Naive B cell (primary cell): ENCODE data around the gene TMEM63A. TPM values are rescaled to one million over a fixed set of nuclear protein-coding genes. Genes with fewer than 3 reads are reported as not detected.
"Not testable (repeated sequence)": the region's sequence is repeated elsewhere in the genome, so short reads cannot be mapped to it uniquely, and the experiment has no call there.

Source experiments
- ATAC-seq, 2 donors: fragments of 150-1000 bp; cut with Tn5 transposase; 2 replicates each; pipeline ENCODE4 v1.10.0; 2021; ENCODE audit warnings: low read depth in 2 of 2, mild to moderate bottlenecking in 2 of 2, moderate library complexity in 2 of 2
- DNase-seq: peaks from one replicate; pipeline ENCODE4 v3.0.0; 2022
- H3K27ac Mint-ChIP-seq, 6 donors: one replicate each; pipeline ENCODE4 v1.8.0; 2020 to 2022; ENCODE audit warnings: mild to moderate bottlenecking in 6 of 6, mixed read lengths in 6 of 6, moderate library complexity in 5 of 6, inconsistent platforms in 2 of 6
- H3K27me3 Mint-ChIP-seq, 3 donors: one replicate each; pipeline ENCODE4 v1.8.0; 2021 to 2022; ENCODE audit warnings: mixed read lengths in 3 of 3, mild to moderate bottlenecking in 1 of 3
- H3K36me3 Mint-ChIP-seq, 2 donors: one replicate each; pipeline ENCODE4 v1.8.0; 2020 to 2022; ENCODE audit warnings: mixed read lengths in 2 of 2, inconsistent platforms in 1 of 2, mild to moderate bottlenecking in 1 of 2
- H3K4me1 Mint-ChIP-seq, 3 donors: one replicate each; pipeline ENCODE4 v1.8.0; 2020 to 2022; ENCODE audit warnings: mixed read lengths in 3 of 3, inconsistent platforms in 1 of 3, mild to moderate bottlenecking in 1 of 3, moderate library complexity in 1 of 3
- H3K4me3 Mint-ChIP-seq, 8 donors: one replicate each; pipeline ENCODE4 v1.8.0; 2020 to 2022; ENCODE audit warnings: mild to moderate bottlenecking in 8 of 8, mixed read lengths in 8 of 8, moderate library complexity in 8 of 8, inconsistent platforms in 2 of 8
- H3K9me3 Mint-ChIP-seq, 7 donors: one replicate each; pipeline ENCODE4 v1.8.0; 2020 to 2022; ENCODE audit warnings: mixed read lengths in 7 of 7, mild to moderate bottlenecking in 5 of 7, inconsistent platforms in 2 of 7, moderate library complexity in 1 of 7
- polyA plus RNA-seq, 6 donors: library from polyadenylated mRNA; unstranded; fragments of 300-500 nt; fragmentation: Illumina TruSeq; gene quantifications; one replicate each; pipeline ENCODE4 v1.2.3, GENCODE V29; 2021; ENCODE audit warnings: low read depth in 6 of 6

The TMEM63A gene
- polyA plus RNA-seq, 6 donors from 2014 or later = 10.6 to 38.5 (median 20.0) TPM

- Mint-ChIP-seq H3K27ac (no peak overlapping the region), H3K36me3 (no peaks in the 10 kb centered on the region), H3K9me3 (no peaks in the 10 kb centered on the region), H3K4me1 (peaks cover 6 to 12% (median 9%) of the 10 kb centered on the region in 3 donors), H3K4me3 (no peak overlapping the region), H3K27me3 (no peaks in the 10 kb centered on the region)
- DNase-seq (no peak), ATAC-seq (no peak)
These were observed 43.4 kb downstream of the TMEM63A start for GRCh38 chr1:225838793-225839192.

- not testable (repeated sequence) for ATAC-seq, H3K9me3 Mint-ChIP-seq, H3K4me1 Mint-ChIP-seq, H3K27me3 Mint-ChIP-seq, H3K4me3 Mint-ChIP-seq, H3K36me3 Mint-ChIP-seq, DNase-seq
- peak overlapping the region in 1 of 6 donors; percentile 57 for H3K27ac Mint-ChIP-seq
These were observed 45.9 kb downstream of the TMEM63A start for GRCh38 chr1:225836296-225836695.

GRCh38 chr1:225835856-225836255, 46.3 kb downstream of the TMEM63A start:
- DNase-seq (no peak), ATAC-seq (no peak)
- Mint-ChIP-seq H3K27ac (no peak overlapping the region), H3K9me3 (no peaks in the 10 kb centered on the region), H3K27me3 (no peaks in the 10 kb centered on the region), H3K4me1 (peaks cover 2 to 6% (median 4%) of the 10 kb centered on the region in 3 donors), H3K4me3 (no peak overlapping the region), H3K36me3 (no peaks in the 10 kb centered on the region)

- H3K36me3 Mint-ChIP-seq = no peaks in the 10 kb centered on the region
- no peak overlapping the region for H3K4me3 Mint-ChIP-seq
- peaks cover 0 to under 1% (median 0%) of the 10 kb centered on the region in 3 donors for H3K4me1 Mint-ChIP-seq
- ATAC-seq = no peak
- no peak for DNase-seq
- H3K27ac Mint-ChIP-seq = peak overlapping the region in 1 of 6 donors; percentile 42
- H3K27me3 Mint-ChIP-seq = no peaks in the 10 kb centered on the region
- H3K9me3 Mint-ChIP-seq = no peaks in the 10 kb centered on the region
These were observed 47.5 kb downstream of the TMEM63A start for GRCh38 chr1:225834417-225835329.

GRCh38 chr1:225830841-225831240, 51.3 kb downstream of the TMEM63A start:
- DNase-seq = no peak
- Mint-ChIP-seq H3K36me3 (no peaks in the 10 kb centered on the region), H3K4me3 (no peak overlapping the region), H3K9me3 (no peaks in the 10 kb centered on the region), H3K27me3 (no peaks in the 10 kb centered on the region), H3K4me1 (no peaks in the 10 kb centered on the region), H3K27ac (peak overlapping the region in 1 of 6 donors; percentile 33)
- ATAC-seq = no peak

GRCh38 chr1:225828706-225829345, 53.4 kb downstream of the TMEM63A start:
- Mint-ChIP-seq H3K27ac (peak overlapping the region in 2 of 6 donors; percentile 30 to 81), H3K4me1 (no peaks in the 10 kb centered on the region), H3K36me3 (no peaks in the 10 kb centered on the region), H3K4me3 (no peak overlapping the region), H3K27me3 (peaks cover 0 to 7% (median 0%) of the 10 kb centered on the region in 3 donors), H3K9me3 (no peaks in the 10 kb centered on the region)
- DNase-seq (no peak), ATAC-seq (no peak)

GRCh38 chr1:225827076-225827475, 55.1 kb downstream of the TMEM63A start:
- H3K4me1 Mint-ChIP-seq = no peaks in the 10 kb centered on the region

GRCh38 chr1:225825607-225826007, 56.6 kb downstream of the TMEM63A start:
- Mint-ChIP-seq H3K9me3 (no peaks in the 10 kb centered on the region), H3K4me3 (no peak overlapping the region), H3K27ac (peak overlapping the region in 1 of 6 donors; percentile 51), H3K36me3 (no peaks in the 10 kb centered on the region), H3K4me1 (no peaks in the 10 kb centered on the region), H3K27me3 (peaks cover 0 to 7% (median 0%) of the 10 kb centered on the region in 3 donors)
- no peak for DNase-seq
- ATAC-seq = no peak

More at GRCh38 chr1:225827076-225827475, 55.1 kb downstream of the TMEM63A start:
- H3K36me3 Mint-ChIP-seq = no peaks in the 10 kb centered on the region
- DNase-seq (no peak), ATAC-seq (no peak)
- H3K27me3 Mint-ChIP-seq = peaks cover 0 to 7% (median 0%) of the 10 kb centered on the region in 3 donors
- no peak overlapping the region for H3K4me3 Mint-ChIP-seq
- peak overlapping the region in 1 of 6 donors; percentile 71 for H3K27ac Mint-ChIP-seq
- no peaks in the 10 kb centered on the region for H3K9me3 Mint-ChIP-seq

GRCh38 chr1:225825078-225825477, 57.1 kb downstream of the TMEM63A start:
- DNase-seq = no peak
- Mint-ChIP-seq H3K27ac (no peak overlapping the region), H3K4me1 (no peaks in the 10 kb centered on the region)

GRCh38 chr1:225824533-225824941, 57.6 kb downstream of the TMEM63A start:
- no peak overlapping the region for H3K4me3 Mint-ChIP-seq
- no peak for ATAC-seq
- no peak overlapping the region for H3K27ac Mint-ChIP-seq
- H3K36me3 Mint-ChIP-seq = no peaks in the 10 kb centered on the region
- DNase-seq = no peak
- no peaks in the 10 kb centered on the region for H3K4me1 Mint-ChIP-seq
- no peaks in the 10 kb centered on the region for H3K9me3 Mint-ChIP-seq
- peaks cover 0 to 7% (median 0%) of the 10 kb centered on the region in 3 donors for H3K27me3 Mint-ChIP-seq

More at GRCh38 chr1:225825078-225825477, 57.1 kb downstream of the TMEM63A start:
- no peaks in the 10 kb centered on the region for H3K9me3 Mint-ChIP-seq
- ATAC-seq = no peak
- no peak overlapping the region for H3K4me3 Mint-ChIP-seq
- H3K36me3 Mint-ChIP-seq = no peaks in the 10 kb centered on the region
- H3K27me3 Mint-ChIP-seq = peaks cover 0 to 7% (median 0%) of the 10 kb centered on the region in 3 donors

GRCh38 chr1:225823811-225824261, 58.3 kb downstream of the TMEM63A start:
- no peak overlapping the region for H3K4me3 Mint-ChIP-seq
- no peaks in the 10 kb centered on the region for H3K9me3 Mint-ChIP-seq
- no peak overlapping the region for H3K27ac Mint-ChIP-seq
- no peaks in the 10 kb centered on the region for H3K36me3 Mint-ChIP-seq
- DNase-seq (no peak), ATAC-seq (no peak)
- peaks cover 0 to 7% (median 0%) of the 10 kb centered on the region in 3 donors for H3K27me3 Mint-ChIP-seq
- H3K4me1 Mint-ChIP-seq = no peaks in the 10 kb centered on the region

GRCh38 chr1:225822655-225823403, 59.4 kb downstream of the TMEM63A start:
- no peak overlapping the region for H3K27ac Mint-ChIP-seq
- no peaks in the 10 kb centered on the region for H3K36me3 Mint-ChIP-seq
- DNase-seq (no peak), ATAC-seq (no peak)
- H3K4me1 Mint-ChIP-seq = no peaks in the 10 kb centered on the region
- H3K9me3 Mint-ChIP-seq = no peaks in the 10 kb centered on the region
- H3K27me3 Mint-ChIP-seq = peaks cover 0 to 7% (median 0%) of the 10 kb centered on the region in 3 donors
- no peak overlapping the region for H3K4me3 Mint-ChIP-seq

GRCh38 chr1:225820522-225821120, 61.6 kb downstream of the TMEM63A start:
- Mint-ChIP-seq H3K36me3 (no peaks in the 10 kb centered on the region), H3K4me1 (no peaks in the 10 kb centered on the region), H3K4me3 (no peak overlapping the region), H3K27me3 (peaks cover 0 to 7% (median 0%) of the 10 kb centered on the region in 3 donors), H3K27ac (no peak overlapping the region), H3K9me3 (no peaks in the 10 kb centered on the region)
- ATAC-seq (no peak), DNase-seq (no peak)
